Measurements from ENCODE around the gene DUSP9.
"Not testable (repeated sequence)": the region's sequence is repeated elsewhere in the genome, so short reads cannot be mapped to it uniquely, and the experiment has no call there.

DUSP9 gene

DNA sequence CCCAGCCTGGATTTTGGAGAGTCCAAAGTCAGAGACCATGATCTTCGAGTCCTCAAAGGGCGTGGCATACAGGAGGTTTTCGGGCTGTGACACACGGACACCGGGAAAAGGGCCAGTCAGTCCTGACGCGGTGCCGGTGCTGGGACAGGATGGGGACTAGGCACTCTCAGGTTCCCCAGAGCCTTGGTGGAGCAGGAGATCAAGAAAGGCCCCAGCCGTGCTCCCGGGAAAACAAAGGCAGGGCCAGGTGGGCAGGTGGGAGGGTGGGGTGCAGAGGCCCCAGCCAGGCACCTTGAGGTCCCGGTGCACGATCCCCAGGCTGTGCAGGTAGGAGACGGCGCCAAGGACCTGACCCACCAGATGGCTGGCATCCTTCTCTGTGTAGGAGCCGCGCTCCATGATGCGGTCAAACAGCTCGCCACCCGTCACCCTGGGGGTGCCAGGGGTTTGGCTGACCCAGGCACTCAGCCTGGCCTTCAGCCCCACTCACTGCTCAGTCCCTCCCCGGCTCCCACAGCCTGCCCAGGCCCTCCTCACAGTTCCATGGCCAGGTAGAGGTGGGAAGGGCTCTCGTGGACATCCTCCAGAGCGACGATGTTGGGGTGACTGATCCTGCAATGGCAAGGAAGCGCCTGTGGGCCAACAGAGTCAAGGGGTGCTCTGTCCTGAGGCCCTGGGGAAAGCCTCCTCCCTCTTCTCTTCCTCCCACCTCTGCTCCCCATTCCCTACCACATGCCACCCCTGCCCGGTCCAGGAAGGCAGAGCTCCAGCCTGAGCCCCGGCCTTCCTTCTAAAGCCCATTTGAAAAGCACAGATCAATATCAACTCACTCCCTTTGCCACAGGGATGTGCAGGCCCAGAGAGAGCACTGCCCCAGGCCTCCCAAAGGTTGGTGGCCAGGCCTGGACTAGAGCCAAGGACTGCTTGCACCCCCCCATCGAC, 24.9 kb downstream of the DUSP9 start:
- no peak for DNase-seq

DNA sequence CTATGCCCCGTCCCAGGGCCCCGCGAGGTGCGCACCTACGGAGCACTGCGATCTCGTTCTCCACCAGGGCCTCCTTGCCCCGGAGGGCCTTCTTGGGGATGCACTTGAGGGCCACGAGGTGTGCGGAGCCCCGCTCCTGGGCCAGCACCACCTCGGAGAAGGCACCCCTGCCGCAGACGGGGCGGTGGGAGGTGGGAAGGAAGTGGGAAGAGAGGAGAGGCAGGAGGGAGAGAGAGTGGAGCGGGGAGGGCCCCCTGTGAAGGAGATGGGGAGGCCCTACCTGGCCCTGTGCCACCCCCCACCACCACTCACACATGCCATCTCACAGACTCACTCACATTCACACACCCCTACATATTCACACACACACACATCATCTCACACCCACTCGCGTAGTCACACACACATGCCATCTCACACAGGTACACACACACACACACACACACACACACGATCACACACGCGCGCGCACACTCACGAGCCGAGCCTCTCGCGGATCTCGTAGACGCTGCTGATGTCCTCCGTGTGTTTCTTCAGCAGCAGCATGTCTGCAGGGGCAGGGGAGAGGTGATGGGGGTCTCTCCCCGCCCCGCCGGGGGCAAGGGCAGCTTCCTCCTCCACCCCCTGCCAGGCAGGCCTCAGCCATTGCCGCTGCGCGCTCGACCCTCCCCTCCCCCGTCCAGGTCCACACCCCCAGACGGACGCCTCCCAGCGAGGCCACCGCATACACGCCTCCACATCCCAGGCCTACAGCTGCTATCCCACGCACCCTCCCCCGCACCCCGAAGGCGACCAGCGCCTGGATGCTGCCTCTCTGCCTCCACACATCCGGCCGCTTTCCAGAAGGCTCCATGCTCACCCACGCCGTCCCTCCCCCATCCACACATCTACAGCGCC, 25.8 kb downstream of the DUSP9 start:
- no peak for DNase-seq
- ATAC-seq = no peak

More for the DNA sequence above, 24.9 kb downstream of the DUSP9 start:
- ATAC-seq = no peak

DNA sequence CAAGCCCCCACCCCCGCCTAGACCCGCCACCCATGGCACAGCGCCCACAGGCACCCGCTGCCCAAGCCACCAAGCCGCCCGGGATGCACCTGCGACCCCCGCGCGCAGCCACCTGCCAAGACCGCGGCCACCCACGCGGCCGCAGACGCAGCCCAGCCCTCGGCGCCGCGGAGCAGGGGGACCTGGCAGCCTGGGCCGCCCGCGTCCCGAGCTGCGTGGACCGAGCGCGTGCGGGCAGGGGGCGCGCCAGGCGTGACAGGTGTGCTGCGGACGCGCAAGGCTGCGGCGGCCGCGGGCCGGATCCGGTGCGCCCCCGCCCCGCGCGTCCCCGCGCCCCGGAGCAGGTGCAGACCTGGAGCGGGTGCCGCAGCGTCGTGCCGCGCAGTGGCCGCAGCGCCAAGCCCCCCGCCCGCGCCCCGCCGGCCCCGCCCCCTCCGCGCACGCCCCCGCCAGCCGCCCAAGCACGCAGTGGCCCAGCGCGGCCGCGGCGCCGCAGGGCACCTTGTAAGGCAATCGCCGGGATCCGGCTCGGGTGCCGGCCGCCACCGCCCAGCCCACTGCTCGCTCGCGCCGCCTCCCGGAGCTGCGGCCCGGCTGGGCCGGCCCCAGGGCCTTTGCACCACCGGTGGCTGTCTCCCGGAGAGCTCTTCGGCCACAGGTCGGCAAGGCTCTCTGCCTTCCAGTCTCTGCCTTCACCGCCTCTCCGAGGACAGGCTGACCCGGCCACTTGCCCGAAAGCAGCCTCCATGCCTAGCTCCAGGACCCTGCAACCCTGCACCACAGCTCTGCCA, 26.6 kb downstream of the DUSP9 start, which contains the start of gene PNCK:
TSS of gene PNCK (minus strand) at position 386 of the 791 bp plus-strand sequence. CDS start 737 bp downstream, outside the sequence.
- no peak for DNase-seq
- ATAC-seq = no peak

DNA sequence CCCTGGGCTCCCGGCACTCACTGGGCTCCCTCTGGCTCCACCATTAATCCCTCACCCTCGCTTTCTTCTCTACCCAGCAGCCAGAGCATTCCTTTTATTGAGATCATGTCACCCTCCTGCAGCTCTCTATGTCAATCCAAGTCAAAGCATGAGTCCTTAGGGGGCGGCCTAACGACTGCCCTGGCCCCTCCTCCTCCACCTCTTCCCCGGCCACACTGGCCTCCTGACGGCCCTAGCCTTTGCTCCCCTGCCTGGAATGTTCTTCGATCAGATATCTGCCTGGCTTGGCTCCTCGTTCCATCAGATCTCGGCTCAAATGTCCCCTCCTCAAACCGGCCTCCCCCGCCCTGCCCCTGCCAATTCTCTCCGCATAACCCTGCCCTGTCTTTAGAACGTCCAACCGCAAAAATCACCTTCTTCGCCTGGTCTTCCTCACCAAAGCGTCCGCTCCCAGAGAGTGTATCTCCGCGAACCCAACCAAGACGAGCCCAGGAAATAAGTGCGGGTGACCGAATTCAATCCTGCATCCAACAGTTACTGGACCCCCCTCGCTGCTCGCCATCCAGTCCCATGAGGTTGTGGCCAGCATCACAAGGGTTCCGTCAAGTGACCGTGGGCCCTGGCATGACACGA, 27.3 kb downstream of the DUSP9 start:
- DNase-seq = no peak
- ATAC-seq = no peak

DNA sequence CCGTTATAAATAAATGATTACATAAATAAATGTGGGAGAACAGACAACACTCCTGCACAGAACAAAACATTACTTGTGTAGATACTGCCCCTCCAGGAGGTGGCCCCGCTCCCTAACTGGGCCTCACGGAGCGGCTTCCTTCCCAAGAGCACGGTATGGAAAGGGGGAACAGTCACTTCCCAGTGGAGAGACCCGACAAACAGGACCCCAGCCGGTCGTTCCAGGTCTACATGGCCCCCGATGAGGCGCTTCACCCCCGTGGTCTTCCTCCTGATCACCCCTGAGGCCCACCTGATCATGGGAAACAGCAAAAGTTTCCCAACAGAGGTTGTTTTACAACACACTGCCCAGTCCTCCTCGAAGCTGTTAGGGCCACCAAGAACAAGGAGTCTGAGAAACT, 34.2 kb downstream of the DUSP9 start:
- DNase-seq = no peak

DNA sequence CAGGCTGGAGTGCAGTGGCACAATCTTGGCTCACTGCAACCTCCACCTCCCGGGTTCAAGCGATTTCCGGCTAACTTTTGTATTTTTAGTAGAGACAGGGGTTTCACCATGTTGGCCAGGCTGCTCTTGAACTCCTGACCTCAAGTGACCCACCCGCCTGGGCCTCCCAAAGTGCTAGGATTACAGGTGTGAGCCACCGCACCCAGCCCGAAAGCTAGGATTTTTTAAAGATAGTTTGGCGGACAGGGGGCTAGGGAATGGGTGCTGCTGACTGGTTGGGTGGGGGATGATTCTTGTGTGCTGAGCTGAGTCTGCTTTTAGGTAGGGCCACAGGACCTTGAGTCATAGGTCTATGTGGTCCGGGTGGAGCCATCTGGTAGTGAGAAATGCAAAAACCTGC, 36.5 kb downstream of the DUSP9 start:
- ATAC-seq, DNase-seq: not testable (repeated sequence)

More for the DNA sequence above, 34.2 kb downstream of the DUSP9 start:
- ATAC-seq = no peak

DNA sequence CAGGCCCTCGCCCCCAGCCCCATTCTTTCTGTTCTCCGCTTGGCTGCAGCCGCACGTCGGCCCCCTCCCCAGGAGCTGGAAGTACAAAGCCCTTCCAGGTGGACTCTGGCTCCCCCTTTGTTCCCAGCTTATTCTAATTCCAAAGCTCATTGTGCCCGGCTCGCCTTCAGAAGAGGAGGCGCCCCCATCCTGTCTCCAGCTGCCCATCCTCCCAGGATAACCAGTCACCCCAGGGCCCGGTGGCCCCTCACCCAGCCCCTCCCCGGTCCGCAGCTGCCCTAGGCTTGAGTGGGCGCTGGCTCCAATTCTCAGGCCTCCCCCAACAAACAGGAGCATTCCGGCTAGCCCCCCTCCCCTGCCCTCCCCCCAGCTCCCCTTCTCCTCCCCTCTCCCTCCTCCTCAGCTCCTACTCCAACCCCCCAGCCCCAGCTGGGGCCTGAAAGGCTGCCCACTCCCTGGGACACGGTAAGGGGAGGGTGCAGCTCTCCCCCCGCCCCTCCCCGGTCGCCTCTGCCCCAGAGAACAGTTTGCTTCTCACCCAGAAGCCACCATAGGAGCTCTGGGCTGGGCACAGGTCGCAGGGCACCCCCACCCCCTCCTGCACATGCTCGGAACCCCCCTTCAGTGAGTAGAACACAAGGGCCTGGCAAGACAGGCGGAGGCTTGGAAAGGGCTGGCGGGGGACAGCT, 37.6 kb downstream of the DUSP9 start:
- DNase-seq (no peak), ATAC-seq (no peak)

DNA sequence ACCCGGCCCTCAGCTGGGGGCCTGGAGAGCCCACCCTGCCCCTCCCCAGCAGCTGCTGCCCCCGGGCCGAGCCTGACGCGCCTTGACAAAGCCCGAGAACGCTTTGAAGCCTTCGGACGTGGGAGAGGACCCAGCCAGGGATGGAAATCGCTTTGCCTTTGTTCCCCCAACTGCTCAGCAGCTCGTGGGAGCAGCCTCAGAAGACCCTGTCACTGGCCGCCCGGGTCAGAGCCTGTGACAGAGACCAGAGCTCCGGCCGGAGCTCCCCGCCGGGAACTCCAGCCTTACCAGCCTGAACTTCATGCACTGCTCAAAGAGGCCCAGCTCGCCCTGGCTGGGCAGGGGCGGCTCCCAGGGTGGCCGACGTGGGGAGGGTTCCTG, 38.1 kb downstream of the DUSP9 start:
- DNase-seq = no peak
- ATAC-seq = no peak

DNA sequence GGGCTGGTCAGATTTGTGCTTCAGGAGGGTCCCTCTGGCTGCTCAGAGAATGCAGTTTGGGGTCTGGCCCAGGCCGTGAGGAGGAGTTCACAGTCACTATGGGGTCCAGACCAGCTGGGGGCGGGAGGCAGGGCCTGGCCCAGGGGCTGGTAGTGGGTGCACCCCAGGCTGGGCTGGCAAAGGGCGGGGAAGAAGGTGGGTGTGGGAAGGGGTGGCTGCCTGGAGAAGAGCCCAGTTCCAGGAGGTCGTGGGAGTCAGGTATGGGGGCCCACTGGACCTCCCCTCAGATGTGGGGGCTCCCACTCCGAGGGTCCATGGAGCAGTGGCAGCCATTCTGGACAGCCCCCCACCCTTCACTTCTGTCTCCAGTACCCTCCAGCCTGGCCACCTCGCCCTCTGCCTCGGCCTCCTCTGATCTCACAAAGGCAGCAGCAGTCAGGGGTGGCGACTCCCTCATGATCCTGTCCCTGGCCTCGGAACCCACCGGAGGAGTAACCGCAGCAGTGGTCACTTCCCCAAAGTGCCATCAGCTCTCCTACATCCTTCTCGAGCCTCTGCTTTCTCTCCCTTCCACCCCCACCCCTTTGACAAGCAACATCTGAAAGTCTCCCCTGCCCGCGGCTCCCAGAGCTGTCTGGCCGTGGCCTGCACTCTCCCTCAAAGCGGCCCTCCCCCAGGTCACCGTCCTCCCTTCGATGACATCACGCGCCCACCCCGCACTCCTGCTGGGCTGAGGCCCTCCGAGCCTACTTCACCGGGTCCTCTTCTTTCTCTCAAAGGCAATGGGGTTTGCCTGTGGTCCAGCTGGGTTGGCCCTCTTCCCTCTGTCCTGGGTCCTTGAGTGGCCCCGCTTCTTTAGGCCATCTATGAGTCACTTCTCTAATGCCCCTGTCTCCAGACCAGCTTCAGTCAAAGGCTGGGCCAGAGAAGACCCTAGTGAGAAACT, 39.0 kb downstream of the DUSP9 start:
- no peak for ATAC-seq
- DNase-seq = no peak

- no peak for ATAC-seq
- DNase-seq = no peak
Observed at GRCh38 chrX:153686711-153687110, 39.7 kb downstream of the DUSP9 start.

- DNase-seq (peak; percentile 53), ATAC-seq (no peak)
Observed at GRCh38 chrX:153687121-153688039, 40.4 kb downstream of the DUSP9 start, which contains the start of gene SLC6A8. TSS of gene SLC6A8 (plus strand) at chrX:153687926. CDS start at chrX:153688575, 649 bp downstream.

DNA sequence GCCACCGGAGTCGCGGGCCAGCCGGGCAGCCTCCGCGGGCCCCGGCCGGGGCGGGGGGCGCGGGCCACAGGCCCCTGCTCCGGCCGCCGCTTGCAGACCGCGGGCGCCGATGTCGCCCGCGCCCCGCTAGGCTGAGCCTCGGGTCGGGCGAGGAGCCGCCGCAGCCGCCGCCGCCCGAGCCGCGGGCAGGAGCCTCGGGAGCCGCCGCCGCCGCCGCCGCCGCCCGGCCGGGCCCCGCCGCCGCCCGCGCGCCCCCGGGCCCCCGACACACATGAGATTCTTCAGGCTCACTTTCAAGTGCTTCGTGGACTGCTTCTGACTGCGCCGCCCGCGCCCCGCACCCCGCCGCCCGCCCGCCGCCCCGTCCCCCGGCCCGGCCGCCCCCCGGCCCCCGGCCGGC, 41.1 kb downstream of the DUSP9 start:
- no peak for DNase-seq
- no peak for ATAC-seq

DNA sequence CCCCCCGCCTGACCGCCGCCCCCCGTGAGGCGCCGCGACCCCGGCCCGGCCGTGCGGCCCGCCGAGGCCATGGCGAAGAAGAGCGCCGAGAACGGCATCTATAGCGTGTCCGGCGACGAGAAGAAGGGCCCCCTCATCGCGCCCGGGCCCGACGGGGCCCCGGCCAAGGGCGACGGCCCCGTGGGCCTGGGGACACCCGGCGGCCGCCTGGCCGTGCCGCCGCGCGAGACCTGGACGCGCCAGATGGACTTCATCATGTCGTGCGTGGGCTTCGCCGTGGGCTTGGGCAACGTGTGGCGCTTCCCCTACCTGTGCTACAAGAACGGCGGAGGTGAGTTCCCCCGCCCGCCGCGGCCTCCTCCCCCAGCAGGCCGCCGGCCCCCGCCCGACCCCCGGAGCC, 41.5 kb downstream of the DUSP9 start:
- ATAC-seq (no peak), DNase-seq (no peak)

GRCh38 chrX:153688911-153689590, 42.0 kb downstream of the DUSP9 start:
- DNase-seq = no peak
- no peak for ATAC-seq

- no peak for ATAC-seq
- DNase-seq = no peak
Observed at GRCh38 chrX:153689654-153690465, 42.9 kb downstream of the DUSP9 start.

DNA sequence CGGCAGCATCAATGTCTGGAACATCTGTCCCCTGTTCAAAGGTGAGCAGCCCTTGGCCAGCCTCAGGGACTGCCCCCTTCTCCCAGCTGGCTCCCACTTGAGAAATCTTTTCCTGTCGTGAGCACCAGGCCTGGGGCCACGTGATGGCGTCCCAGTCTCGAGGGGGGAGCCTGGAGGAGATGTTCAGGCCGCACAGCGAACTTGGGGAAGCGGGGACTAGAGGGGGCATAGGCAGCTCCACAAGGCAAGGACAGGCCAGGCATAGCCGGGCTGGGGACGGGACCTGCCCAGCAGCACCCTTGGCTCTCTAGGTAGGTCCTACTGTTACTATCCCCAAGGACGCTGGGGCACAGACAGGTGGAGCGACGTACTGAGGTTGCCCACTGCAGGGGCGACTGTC, 43.5 kb downstream of the DUSP9 start:
- DNase-seq = no peak
- no peak for ATAC-seq
